Right kidney (tissue), 9 donors: Measurements from ENCODE around the gene SSX3.
"Not testable (repeated sequence)": the region's sequence is repeated elsewhere in the genome, so short reads cannot be mapped to it uniquely, and the experiment has no call there.

ENCODE experiments used
- DNase-seq: peaks from one replicate; pipeline ENCODE4 v3.0.0-alpha.2; 2016
- long read RNA-seq, 8 donors: transcript quantifications; one replicate each; lab custom pipeline, GENCODE V29; 2026

The SSX3 gene, protein sequence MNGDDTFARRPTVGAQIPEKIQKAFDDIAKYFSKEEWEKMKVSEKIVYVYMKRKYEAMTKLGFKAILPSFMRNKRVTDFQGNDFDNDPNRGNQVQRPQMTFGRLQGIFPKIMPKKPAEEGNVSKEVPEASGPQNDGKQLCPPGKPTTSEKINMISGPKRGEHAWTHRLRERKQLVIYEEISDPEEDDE
- long read RNA-seq, donor 1, result 0 reads
- long read RNA-seq, donor 2, result 0 reads
- long read RNA-seq, donor 3, result 0 reads
- long read RNA-seq, donor 4, result 0 reads
- long read RNA-seq, donor 5, result 0 reads
- long read RNA-seq, donor 6, result 0 reads
- long read RNA-seq, donor 7, result 0 reads
- long read RNA-seq, donor 8, result 0 reads

DNA sequence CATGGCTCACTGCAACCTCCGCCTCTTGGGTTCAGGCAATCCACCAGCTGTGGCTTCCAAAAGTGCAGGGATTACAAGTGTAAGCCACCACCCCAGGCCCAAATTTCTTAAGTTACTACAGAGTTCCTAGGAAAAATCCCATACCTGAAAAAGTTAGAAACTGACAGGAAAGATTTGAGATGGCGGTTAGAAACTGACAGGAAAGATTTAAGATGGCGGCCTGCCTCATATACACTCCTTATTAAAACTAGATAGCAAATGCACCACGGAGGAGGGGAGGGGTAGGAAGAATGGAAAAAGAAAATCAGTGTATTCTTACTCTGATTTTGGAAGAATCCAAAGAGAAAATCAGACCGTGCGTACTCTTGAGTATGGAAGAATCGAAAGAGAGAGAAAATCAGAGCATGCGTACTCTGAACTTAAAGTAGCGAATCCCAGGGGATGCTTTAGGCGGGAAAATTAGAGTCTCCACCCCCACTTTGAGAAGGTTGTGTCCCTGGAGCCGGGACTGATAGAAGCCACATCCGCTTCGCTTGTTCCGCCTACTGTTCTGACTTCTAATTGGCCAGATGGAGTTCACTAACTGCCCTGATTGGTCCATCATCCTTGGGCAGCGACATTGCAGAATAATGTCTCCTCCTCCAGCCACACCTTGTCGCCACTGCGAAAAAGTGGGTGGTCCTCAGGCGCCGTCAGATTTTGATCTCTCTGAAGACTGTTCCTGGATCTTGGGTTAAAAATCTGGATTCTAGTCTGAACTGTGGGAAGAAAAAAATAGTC lies at the start of gene SSX3:
Gene SSX3, minus strand, starts transcription at position 389 of the 780 bp plus-strand sequence. CDS start 1,454 bp downstream, outside the sequence.
- DNase-seq, result not testable (repeated sequence)

DNA sequence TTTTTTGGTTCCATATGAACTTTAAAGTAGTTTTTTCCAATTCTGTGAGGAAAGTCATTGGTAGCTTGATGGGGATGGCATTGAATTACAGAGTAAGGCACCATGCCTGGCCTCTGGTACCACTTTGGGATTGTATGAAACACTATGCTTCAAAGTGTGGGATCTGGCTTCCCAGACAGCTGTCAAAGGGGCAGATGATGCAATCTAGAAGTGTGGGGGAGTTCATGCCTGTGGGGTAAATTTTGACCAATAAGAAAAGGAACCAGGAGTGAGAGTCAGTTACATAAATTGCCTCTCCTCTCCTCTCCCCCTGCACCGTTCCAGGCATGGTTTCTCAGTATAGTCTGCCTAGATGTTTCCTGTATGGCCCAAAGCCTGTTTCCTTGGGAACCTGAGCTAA lies 41.3 kb upstream of the SSX3 start:
- DNase-seq, result not testable (repeated sequence)

DNA sequence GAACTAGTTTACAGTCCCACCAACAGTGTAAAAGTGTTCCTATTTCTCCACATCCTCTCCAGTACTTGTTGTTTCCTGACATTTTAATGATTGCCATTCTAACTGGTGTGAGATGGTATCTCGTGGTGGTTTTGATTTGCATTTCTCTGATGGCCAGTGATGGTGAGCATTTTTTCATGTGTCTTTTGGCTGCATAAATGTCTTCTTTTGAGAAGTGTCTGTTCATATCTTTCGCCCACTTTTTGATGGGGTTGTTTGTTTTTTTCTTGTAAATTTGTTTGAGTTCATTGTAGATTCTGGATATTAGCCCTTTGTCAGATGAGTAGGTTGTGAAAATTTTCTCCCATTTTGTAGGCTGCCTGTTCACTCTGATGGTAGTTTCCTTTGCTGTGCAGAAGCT lies 40.4 kb upstream of the SSX3 start:
- not testable (repeated sequence) for DNase-seq

DNA sequence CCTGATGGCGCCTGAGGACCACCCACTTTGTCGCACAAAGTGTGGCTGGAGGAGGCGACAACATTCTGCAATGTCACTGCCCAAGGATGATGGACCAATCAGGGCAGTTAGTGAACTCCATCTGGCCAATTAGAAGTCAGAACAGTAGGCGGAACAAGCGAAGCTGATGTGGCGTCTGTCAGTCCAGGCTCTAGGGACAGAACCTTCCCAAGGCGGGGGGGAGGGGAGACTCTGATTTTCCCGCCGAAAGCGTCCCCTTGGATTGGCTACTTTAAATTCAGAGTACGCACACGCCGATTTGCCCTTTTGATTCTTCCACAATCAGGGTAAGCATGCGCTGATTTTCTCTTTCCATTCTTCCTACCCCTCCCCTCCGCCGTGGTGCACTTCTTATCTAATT lies 26.7 kb upstream of the SSX3 start, which contains the start of gene SSX4:
Gene SSX4, plus strand, starts transcription at position 301 of the 400 bp plus-strand sequence. CDS start 515 bp downstream, outside the sequence.
- not testable (repeated sequence) for DNase-seq

DNA sequence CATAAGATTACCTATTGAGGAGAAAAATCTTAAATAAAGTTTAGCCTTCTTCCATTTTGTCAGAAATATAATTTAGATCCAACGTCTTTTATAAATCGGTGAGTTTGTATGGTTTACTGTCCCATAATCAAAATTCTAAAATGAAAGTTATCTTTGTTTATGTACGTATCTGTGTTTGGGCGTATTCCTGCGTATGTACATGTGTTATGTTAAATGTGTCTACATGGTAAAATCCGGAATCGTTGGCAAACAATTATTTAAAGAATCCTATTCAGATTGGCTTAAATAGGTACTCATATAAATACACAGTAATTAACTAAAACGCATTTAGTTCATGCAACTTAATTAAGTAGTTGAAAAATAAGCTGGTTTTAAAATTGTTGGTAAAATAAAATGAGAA lies 13.9 kb upstream of the SSX3 start:
- DNase-seq, result not testable (repeated sequence)

DNA sequence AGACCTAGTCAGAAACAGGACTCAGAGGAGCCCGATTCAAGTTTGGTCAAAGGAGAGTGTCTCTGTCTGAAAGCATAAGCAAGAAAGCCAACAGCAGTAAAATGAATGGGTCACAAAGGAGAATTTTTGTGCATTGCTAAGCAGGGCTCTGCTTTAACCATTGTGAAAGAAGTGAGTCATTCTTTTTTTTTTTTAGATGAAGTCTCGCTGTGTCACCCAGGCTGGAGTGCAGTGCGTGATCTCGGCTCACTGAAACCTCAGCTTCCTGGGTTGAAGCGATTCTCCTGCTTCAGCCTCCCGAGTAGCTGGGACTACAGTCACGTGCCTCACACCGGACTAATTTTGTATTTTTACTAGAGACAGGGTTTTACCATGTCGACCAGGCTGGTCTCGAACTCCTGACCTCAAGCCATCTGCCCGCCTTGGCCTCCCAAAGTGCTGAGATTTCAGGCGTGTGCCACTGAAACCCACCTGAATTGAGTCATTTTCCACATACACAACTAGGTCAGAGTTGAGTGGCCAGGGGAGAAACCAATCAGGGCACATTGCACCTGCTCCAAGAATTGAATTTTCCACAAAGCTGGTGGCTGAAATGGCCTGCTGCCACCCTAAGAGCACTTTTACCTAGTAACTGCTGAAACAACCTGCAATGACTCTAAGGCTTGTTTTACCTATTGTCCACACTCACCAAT lies 11.4 kb upstream of the SSX3 start:
- not testable (repeated sequence) for DNase-seq

DNA sequence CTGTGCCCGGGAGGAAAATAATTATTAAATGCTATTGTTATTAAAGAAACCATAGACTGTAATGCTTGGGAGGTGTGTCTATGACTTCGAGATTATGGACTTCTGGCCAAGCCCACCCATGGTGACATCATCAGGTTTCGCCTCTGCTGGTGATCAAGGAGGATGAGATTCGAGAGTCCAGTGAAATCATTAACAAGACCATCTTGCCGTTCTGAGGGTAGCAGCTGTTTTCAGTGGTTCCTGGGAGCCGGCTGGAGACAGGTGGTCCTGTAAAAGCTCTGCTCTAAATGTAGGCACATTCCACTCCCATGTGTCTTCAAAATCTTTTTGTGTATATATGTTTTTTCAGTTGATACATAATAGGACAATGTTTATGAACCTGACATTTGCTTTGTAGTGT lies 2.8 kb upstream of the SSX3 start:
- not testable (repeated sequence) for DNase-seq

DNA sequence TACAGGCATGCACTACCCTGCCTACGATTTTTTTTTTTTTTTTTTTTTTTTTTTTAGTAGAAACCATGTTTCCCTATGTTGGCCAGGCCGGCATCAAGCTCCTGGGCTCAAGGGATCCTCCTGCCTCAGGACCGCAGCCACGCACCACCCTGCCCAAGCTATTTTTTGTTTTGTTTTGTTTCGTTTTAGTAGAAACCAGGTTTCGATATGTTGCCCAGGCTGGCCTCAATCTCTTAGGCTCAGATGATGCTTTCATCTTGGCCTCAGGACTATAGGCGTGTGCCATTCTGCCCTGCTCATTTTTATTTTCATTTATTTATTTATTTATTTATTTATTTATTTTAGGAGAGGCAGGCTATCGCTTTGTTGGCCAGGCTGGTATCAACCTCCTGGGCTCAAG lies 1.2 kb upstream of the SSX3 start:
- DNase-seq, result no peak

DNA sequence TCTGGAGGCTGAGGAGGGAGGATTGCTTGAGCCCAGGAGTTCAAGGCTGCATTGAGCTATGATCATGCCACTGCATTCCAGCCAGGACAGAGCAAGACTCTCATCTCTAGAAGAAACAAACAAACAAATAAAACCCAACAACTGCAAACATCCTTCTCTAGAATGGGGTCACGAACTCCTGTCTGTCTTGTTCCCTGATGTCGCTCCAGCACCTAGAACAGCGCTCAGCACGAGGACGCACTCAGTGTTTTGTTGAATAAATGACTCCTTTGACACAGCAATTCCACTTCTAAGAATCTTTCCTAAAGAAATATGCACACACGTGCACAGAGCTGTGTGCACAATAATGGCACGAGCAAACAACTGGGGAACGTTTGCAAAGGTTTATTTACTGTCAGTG lies 10.4 kb downstream of the SSX3 start:
- not testable (repeated sequence) for DNase-seq

DNA sequence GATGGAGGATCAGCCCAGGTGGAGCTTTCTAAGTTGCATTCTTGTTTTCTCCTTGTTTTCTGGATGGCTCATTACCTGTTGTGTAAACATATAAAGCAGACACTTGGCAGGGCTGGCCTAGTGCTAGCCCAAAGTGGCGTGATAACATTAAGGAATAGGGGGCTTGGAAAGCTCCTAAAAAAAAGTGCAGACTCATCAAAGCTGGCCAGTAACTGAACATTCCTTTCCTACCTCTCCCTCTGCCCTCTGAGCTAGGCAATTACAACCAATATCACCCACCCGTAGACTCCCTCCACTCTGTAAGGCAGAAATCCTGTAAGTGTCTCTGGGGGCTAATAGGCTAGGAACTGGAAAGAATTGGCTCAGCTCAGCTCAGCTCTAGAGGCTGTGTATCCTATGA lies 42.5 kb downstream of the SSX3 start:
- DNase-seq, result not testable (repeated sequence)

DNA sequence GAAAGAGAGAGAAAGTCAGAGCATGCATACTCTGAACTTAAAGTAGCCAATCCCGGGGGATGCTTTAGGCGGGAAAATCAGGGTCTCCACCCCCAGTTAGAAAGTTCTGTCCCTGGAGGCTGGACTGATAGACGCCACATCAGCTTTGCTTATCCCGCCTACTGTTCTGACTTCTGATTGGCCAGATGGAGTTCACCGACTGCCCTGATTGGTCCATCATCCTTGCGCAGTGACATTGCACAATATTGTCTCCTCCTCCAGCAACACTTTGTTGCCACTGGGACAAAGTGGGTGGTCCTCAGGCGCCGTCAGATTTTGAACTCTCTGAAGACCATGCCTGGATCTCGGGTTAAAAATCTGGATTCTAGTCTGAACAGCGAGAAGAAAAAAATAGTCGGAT lies 50.3 kb downstream of the SSX3 start:
- no peak for DNase-seq
